HFFc6 (cell line): Measurements from ENCODE around the gene INTU. TPM values are rescaled to one million over a fixed set of nuclear protein-coding genes. Genes with fewer than 3 reads are reported as not detected.

Experiments
- DNase-seq: peaks from one replicate; pipeline ENCODE4 v3.0.0-alpha.2; 2018
- H3K27ac Mint-ChIP-seq: 2 replicates; pipeline ENCODE4 v1.8.0; 2020; ENCODE audit warnings: mild to moderate bottlenecking, mixed read lengths
- H3K27me3 Mint-ChIP-seq: 2 replicates; pipeline ENCODE4 v1.8.0; 2021; ENCODE audit warnings: mild to moderate bottlenecking, moderate library complexity, mixed read lengths; ENCODE audit not compliant: insufficient read depth
- H3K36me3 Mint-ChIP-seq: 2 replicates; pipeline ENCODE4 v1.8.0; 2021; ENCODE audit warnings: low read depth, mixed read lengths
- H3K4me1 Mint-ChIP-seq: 2 replicates; pipeline ENCODE4 v1.8.0; 2020; ENCODE audit warnings: low read depth, mixed read lengths
- H3K4me3 Mint-ChIP-seq: 2 replicates; pipeline ENCODE4 v1.8.0; 2020; ENCODE audit warnings: mild to moderate bottlenecking, moderate library complexity, mixed read lengths
- H3K9me3 Mint-ChIP-seq: 2 replicates; pipeline ENCODE4 v1.8.0; 2020; ENCODE audit warnings: mild to moderate bottlenecking, mixed read lengths
- total RNA-seq, 6 experiments: library from RNA; stranded (reverse); fragmentation: NEBNext Ultra II Directional; extraction: Animal tissue kit (Norgen Biotek cat#: 25700); gene quantifications; 2 replicates in 1 of 6; 3 replicates in 5 of 6; pipeline ENCODE4 v1.2.3, GENCODE V29; 2021
- TF ChIP-seq, protein P1 (sequence below): fragments of 200-600 bp; sonication (generic); IDR thresholded peaks from 2 replicates; pipeline ENCODE4 v1.5.0; 2021; ENCODE audit warnings: antibody characterized with exemption, mild to moderate bottlenecking

The INTU gene
- total RNA-seq, 6 experiments from 2014 or later: 3.6 to 5.7 (median 5.0) TPM

DNA sequence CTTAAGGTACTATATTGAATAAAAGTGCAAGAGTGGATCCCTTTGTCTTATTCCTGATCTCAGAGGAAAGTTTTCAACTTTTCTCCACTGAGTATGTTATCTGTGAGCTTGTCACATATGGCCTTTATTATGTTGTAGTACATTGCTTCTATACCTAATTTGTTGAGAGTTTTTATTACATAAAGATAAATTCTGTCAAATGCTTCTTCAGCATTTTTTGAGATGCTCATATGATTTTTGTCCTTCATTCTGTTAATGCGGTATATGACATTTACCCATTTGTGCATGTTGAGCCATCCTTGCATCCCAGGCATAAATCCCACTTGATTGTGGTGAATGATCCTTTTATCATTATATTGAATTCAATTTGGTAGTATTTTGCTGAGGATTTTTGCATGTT, 108.5 kb downstream of the INTU start:
- TF ChIP-seq, protein P1, sequence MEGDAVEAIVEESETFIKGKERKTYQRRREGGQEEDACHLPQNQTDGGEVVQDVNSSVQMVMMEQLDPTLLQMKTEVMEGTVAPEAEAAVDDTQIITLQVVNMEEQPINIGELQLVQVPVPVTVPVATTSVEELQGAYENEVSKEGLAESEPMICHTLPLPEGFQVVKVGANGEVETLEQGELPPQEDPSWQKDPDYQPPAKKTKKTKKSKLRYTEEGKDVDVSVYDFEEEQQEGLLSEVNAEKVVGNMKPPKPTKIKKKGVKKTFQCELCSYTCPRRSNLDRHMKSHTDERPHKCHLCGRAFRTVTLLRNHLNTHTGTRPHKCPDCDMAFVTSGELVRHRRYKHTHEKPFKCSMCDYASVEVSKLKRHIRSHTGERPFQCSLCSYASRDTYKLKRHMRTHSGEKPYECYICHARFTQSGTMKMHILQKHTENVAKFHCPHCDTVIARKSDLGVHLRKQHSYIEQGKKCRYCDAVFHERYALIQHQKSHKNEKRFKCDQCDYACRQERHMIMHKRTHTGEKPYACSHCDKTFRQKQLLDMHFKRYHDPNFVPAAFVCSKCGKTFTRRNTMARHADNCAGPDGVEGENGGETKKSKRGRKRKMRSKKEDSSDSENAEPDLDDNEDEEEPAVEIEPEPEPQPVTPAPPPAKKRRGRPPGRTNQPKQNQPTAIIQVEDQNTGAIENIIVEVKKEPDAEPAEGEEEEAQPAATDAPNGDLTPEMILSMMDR: no peak

GRCh38 chr4:127747883-127748282, 115.1 kb downstream of the INTU start:
- H3K27me3 Mint-ChIP-seq: peaks cover 7% of the 10 kb centered on the region; the same call in 1 of the 2 replicates
- TF ChIP-seq, protein P1: no peak
- H3K9me3 Mint-ChIP-seq: peaks cover 12% of the 10 kb centered on the region
- no peak overlapping the region for H3K4me3 Mint-ChIP-seq
- no peaks in the 10 kb centered on the region for H3K4me1 Mint-ChIP-seq
- H3K36me3 Mint-ChIP-seq: 0 out of 2 replicates have a peak, but pooled peaks cover 5% of the 10 kb centered on the region
- no peak for DNase-seq
- no peak overlapping the region for H3K27ac Mint-ChIP-seq

More for the DNA sequence above, 108.5 kb downstream of the INTU start:
- no peaks in the 10 kb centered on the region for H3K4me1 Mint-ChIP-seq
- H3K36me3 Mint-ChIP-seq: no peaks in the 10 kb centered on the region
- no peak for DNase-seq
- no peak overlapping the region for H3K27ac Mint-ChIP-seq
- no peaks in the 10 kb centered on the region for H3K9me3 Mint-ChIP-seq
- H3K27me3 Mint-ChIP-seq: peaks cover 8% of the 10 kb centered on the region
- H3K4me3 Mint-ChIP-seq: no peak overlapping the region

DNA sequence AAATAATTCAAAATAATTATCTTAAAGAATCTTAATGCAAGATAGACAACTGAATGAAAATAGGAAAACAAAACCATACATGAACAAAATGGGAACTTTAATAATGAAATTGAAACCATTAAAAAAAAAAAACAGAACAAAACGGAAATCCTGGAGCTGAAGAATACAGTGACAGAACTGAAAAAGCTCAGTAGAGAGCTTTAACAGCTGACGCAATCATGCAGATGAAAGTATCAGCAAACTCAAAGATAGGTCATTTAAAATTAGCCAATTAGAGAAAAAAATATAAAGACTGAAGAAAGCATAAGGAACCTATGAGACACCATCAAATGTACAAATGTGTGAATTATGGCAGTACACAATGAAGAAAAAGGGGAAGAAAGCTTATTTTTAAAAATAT, 116.2 kb downstream of the INTU start:
- Mint-ChIP-seq H3K27ac (no peak overlapping the region), H3K4me1 (no peaks in the 10 kb centered on the region), H3K9me3 (peaks cover 12% of the 10 kb centered on the region), H3K36me3 (0 out of 2 replicates have a peak, but pooled peaks cover 5% of the 10 kb centered on the region), H3K27me3 (peaks cover 9% of the 10 kb centered on the region; the same call in 1 of the 2 replicates), H3K4me3 (no peak overlapping the region)
- TF ChIP-seq, protein P1: no peak
- DNase-seq: no peak

GRCh38 chr4:127756906-127757305, 124.1 kb downstream of the INTU start:
- Mint-ChIP-seq H3K9me3 (0 out of 2 replicates have a peak, but pooled peaks cover 4% of the 10 kb centered on the region), H3K4me1 (no peaks in the 10 kb centered on the region; the same call in 1 of the 2 replicates), H3K27me3 (peaks cover 8% of the 10 kb centered on the region; the same call in 1 of the 2 replicates), H3K36me3 (peaks cover 4% of the 10 kb centered on the region; the same call in 1 of the 2 replicates), H3K27ac (no peak overlapping the region), H3K4me3 (no peak overlapping the region)
- TF ChIP-seq, protein P1: no peak
- no peak for DNase-seq

DNA sequence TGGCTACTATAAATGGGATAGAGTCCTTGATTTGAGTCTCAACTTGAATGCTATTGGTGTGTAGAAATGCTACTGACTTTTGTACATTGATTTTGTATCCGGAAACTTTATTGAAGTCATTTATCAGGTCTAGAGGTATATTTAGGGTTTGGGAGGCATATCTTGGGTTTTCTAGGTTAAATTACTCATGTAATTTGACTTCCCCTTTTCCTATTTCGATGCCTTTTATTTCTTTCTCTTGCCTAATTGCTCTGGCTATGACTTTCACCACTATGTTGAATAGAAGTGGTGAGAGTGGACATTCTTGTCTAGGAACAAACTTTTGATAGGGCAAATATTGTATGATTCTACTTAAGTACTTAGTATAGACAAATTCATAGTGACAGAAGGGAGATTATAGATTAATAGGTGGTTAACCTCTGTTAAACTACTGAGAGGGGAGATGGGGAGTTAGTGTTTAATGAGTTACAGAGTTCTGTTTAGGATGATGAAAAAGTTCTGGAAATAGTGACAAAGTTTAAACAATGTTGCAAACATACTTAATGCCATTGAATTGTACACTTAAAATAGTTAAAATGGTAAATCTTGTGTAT, 126.6 kb downstream of the INTU start:
- H3K4me1 Mint-ChIP-seq: no peaks in the 10 kb centered on the region; the same call in 1 of the 2 replicates
- 0 out of 2 replicates have a peak, but pooled peaks cover 4% of the 10 kb centered on the region for H3K9me3 Mint-ChIP-seq
- DNase-seq: no peak
- no peak overlapping the region for H3K4me3 Mint-ChIP-seq
- H3K27me3 Mint-ChIP-seq: peaks cover 4% of the 10 kb centered on the region; the same call in 1 of the 2 replicates
- no peak overlapping the region for H3K27ac Mint-ChIP-seq
- TF ChIP-seq, protein P1: no peak
- peaks cover 4% of the 10 kb centered on the region; the same call in 1 of the 2 replicates for H3K36me3 Mint-ChIP-seq
